ENCODE measurements around the gene CACNA1I.

The CACNA1I gene

DNA sequence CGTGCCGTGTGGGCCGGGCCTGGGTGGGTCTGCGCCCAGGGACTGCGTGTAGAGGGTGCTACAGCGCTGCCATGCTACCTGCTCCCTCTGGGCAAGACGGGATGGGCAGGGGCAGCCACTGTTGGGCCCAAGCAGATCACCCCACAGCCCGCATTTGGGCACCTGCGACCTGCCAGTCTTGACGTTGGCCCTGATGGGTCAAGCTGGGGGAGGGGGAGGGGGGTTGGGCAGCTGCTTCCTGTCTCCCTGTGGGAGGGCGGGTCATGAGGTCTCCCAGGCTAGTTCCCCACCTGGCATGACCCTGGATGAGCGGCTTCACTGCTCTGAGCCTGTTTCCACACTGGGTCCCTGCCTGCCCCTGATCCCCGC lies 35.2 kb upstream of the CACNA1I start:
- no peak for DNase-seq (ENCODE audit: extremely low read depth in 1 of 2, low read depth in 1 of 2)

DNA sequence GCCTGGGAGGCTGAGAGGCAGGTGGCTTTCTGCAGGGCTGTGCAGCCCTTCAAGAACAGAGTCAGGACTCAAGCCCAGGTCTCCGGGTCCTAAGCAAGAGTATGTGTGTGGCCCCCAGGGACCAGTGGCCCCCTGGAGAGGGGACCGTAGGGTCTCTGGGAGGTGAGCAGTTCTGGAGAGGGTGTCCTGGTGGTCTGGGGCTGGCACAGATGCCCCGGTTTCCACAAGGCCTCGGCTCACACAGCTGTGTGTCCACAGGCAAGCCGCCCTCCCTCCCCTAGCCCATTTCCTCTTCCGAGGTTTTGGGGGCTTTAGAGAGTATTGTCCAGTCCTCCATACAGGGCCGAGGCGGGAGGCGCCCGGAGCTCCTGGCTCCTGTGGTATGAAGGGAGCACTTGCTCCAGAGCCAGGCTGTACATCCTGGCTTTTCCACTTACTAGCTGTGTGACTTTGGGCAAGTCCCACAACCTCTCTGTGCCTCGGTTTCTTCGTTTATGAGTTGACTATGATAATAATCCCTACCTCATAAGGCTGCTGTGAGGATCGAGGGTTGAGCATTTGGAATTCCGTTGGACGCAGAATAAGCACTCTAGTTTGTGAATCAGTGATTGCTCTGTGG lies 34.6 kb upstream of the CACNA1I start:
- DNase-seq (ENCODE audit: extremely low read depth in 1 of 2, low read depth in 1 of 2), result no peak

DNA sequence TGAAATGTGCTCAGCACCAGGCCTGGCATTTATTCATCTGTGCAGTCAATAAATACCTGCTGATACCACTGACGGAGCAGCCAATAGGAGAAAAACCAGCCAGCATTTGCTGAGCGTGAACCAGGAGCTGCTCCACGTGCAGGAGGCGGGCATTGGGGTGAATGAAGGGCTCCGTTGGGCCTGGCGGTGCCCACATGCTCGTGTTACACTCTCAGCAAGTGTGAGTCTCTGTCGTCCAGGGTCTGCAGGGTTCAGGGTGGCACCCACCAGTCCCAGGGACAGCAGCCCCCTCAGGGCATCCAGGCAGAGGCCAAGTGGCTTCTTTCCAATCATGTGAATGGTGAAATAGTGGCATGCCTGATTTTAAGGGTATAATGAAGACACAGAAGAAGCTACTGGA lies 33.8 kb upstream of the CACNA1I start:
- DNase-seq (ENCODE audit: extremely low read depth in 1 of 2, low read depth in 1 of 2), result no peak

DNA sequence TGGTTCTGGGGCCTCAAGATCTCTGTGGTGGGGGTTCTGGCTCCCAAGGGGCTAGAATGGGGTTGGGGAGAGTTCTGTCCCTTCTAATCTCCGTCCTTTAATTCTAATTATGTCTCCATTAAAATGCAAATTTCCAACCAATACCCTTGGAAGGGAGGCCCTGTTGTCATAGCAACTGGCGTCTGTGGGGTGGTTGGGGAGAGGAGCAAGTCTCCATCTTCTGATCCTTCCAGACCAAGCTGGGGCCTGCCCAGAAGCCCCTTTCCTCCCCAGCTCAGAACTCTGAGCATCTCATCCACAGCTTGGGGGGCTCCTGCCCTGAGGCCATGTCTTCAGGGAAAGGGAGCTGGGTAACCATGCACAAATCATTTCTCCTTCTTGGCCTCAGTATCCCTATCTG lies 32.6 kb upstream of the CACNA1I start:
- no peak for DNase-seq (ENCODE audit: extremely low read depth in 1 of 2, low read depth in 1 of 2)

DNA sequence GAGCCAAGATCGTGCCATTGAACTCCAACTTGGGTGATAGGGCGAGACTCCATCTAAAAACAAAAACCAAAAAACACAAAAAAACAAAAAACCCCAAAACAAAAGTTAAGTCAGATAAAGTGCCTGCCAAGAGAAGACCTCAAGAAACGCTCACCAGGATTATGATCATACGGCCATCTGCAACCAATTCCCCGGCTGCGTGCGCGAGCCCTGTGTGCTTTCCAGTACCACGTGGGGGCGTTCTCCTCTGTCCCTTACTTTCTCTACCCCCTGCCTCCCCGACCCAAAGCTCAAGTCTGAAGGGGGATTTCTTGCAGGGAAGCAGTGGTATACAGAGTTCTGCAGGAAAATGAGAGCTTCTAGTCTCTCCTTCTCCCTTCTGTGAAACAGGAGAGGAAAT lies 27.5 kb upstream of the CACNA1I start:
- no peak for DNase-seq (ENCODE audit: extremely low read depth in 1 of 2, low read depth in 1 of 2)

DNA sequence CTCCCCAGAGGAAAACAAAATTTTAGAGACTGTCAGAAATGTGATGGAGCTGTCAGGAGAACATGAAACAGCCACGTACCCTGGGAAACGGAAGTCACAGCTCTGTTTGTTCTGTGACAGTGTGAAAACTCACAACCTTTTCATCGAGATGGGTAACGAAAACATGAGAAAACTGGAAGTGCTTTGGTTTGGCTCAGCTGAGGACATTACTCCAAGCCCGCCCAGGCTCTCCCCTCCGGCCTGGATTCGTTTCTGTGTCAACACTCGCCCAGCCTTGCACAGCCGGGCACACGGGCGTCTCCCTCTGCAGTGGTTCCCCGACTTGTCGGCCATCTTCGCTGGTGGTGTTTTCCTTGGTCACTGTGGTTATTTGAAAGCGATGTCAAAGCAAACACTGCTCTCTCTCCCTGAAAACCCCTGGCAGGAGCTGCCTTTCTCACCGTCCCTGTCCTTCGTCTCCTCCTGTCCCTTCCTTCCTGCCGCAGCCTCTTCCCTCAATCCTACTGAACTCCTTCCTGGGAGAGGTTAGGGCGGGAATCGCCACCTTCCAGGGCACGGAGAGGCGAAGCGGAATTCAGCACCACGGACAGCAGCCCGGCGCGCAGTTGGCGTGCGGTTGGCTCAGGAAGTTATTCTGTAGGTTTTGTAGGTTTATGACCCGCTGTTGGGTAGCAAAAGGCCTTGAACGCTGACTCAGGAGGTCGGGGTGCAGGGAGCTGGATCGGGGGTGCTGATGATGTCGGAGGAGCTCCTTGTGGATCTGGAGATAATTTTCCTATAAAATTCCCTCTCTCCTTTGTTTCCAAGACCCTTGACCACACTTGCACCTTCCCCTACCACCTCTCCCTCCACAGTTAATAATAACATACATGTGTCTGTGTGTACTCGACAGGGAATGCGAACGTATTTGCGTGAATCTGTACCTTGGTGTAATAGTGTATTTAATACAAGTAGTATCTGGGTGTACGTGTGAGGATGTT lies 24.9 kb upstream of the CACNA1I start:
- peak; percentile 33 to 64 for DNase-seq (ENCODE audit: extremely low read depth in 1 of 2, low read depth in 1 of 2)

DNA sequence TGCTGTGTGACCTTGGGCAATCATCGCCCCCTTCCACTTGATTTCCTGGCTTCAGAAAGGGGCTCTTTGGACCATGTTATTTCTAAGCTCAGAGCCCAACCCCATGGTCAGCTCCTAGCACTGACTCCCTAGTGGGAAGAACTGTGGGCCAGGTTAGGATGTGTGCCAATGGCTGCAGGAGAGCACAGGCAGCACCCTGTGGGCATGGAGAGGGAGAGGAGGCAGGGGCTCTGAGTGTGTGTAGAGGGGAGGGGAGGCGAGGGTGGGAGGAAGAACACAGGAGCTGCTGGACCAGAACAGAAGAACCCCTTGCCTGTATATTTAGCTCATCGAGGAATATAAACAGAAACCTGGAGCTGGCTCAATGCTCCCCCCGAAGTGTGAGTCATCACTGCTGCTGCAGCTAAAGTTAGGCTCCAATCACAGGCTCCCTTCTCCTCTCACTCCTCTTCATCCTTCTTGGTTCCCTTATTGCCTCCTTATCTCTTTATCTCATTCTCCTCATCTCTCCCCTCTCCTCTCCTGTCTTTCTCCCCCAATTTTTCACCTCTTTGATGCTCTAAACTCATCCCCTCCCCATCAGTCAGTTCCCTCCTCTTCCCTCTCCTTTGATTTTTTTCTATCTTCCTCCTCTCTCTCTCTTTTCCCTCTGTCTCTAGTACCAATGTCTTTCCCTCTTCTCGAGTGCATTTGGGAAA lies 23.5 kb upstream of the CACNA1I start:
- no peak for DNase-seq (ENCODE audit: extremely low read depth in 1 of 2, low read depth in 1 of 2)

DNA sequence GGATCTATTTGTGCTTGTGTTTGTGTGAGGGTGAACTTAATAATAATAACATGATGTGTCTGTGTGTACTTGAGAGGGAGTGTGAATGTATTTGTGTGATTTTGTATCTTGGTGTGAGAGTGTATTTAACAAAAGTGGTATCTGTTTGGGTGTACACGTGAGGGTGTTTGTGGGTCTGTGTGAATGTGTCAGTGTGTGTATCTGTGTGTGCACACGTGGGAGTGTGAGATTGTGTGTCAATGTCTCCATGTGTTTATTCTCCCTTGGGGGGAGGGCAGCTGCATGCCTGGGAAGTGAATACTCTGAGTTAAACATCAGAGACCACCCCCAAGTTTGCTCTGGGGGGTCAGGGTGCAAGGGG lies 23.0 kb upstream of the CACNA1I start:
- no peak for DNase-seq (ENCODE audit: extremely low read depth in 1 of 2, low read depth in 1 of 2)

DNA sequence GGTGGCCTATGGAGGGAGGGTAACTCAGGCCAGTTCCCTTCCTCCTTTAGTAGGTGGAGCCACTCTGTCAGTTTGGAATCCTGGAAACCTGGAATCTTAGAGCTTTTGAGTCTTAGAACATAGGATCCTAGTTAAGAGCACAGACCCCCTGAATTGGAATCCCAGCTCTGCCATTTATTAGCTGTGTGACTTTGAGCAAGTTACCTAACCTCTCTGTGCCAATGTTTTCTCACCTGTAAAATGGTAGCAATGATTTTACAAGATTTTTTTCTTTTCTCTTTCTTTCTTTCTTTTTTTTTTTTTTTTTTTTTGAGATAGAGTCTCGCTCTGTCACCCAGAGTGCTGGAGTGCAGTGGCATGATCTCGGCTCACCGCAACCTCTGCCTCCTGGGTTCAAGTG lies 17.1 kb upstream of the CACNA1I start:
- no peak for DNase-seq (ENCODE audit: extremely low read depth in 1 of 2, low read depth in 1 of 2)

DNA sequence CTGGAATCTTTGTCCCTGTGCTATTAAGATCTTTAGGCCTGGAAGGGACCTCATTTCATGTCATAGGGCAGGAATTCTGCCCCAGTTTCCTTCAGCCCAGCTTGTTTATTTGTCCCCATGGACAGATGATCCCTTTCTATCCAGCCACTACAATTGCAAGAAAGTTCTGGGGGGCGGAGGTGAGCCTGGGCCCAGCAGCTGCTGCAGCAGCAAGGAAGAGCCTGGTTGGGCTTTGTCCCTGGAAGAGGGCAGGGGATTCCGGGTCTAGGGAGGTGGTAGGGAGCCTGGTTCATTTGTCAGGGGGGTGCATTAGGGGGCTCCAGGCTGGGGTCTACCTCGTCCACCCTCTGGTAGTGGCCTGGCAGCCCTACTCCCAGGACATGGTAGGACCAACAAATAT lies 16.4 kb upstream of the CACNA1I start:
- no peak for DNase-seq (ENCODE audit: extremely low read depth in 1 of 2, low read depth in 1 of 2)

DNA sequence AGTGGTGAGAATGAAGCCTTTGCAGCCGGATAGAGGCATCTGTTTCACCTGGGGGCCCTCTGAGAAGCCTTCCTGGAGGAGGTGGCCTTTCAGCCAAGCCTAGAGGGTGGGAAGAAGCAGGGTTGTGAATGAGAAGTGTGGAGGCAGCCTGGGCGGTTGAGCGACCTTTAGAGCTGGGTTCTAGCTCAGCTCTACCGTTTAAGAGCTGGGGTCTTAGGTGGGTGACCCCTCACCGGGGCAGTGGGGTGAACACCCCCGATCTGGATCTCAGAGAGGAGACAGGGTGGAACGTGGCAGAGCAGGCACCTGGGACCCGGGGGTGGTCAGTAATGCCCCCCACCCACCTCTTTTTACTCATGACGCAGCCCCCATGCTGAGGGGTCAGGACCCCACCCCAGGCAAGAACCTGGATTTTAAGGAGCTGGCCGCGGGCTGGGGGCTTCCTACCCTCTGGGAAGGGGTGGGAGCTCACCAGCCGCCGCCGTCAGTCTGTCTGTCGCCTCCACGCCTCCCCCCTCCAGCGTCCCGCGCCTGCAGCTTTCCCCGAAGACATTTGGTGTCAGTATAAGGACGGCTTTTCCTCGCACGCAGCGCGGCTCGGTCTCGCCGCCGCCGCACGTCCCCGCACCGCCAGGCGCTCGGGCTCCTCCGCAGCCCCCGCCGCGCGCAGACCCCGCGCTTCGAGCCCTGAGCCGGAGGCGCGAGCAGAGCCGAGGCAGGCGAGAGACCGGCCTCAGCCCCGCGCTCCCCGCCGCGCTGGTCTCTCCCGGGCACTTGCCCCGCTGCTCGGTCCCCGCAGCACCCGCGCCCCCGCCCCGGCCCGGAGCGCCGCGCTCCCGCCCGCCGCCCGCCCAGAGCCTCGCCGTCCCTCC lies 13.3 kb upstream of the CACNA1I start:
- peak in 1 of 2 donors; percentile 13 for DNase-seq (ENCODE audit: extremely low read depth in 1 of 2, low read depth in 1 of 2)

DNA sequence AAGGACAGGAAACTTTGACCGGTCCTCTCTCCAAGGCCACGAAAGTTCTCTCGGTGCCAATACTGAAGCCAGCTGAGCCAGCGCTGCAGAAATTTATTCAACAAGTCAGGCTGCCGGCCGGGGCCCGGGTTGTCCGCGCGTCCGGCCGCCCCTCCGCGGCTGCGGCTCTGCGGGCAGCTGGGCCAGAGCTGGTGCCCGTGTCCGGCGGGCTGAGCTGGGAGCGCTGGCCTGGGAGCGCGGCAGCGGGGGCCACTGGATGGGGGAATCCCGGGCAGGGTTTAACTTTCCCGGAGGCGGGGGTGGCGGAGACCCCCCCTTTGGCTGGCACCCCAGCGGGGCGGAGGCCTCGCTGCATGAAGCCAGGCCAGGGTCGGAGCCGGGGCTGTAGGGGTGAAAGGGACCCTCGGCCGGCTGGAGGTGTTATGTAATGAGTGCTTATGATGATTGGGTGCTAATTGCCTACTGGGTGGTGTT lies 12.3 kb upstream of the CACNA1I start:
- no peak for DNase-seq (ENCODE audit: extremely low read depth in 1 of 2, low read depth in 1 of 2)

DNA sequence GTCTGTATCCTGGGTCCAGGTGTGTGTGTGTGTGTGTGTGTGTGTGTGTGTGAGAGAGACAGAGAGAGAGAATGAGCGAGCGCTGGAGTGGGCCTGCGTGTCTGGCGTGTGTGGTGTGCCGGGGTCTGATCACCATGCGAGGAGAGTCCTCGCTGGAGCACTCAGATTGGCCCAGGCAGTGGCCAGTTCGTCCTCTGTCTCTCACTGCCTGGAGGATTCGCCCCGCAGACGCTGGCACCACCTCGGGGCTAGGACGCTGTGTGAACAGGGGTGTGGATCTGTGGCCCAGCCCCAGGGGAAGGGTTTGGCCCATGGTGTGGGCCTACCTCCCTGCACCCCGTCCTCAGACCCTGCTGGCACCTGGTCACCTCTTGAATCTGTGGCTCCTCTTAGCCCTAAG lies 11.6 kb upstream of the CACNA1I start:
- DNase-seq (ENCODE audit: extremely low read depth in 1 of 2, low read depth in 1 of 2), result no peak

DNA sequence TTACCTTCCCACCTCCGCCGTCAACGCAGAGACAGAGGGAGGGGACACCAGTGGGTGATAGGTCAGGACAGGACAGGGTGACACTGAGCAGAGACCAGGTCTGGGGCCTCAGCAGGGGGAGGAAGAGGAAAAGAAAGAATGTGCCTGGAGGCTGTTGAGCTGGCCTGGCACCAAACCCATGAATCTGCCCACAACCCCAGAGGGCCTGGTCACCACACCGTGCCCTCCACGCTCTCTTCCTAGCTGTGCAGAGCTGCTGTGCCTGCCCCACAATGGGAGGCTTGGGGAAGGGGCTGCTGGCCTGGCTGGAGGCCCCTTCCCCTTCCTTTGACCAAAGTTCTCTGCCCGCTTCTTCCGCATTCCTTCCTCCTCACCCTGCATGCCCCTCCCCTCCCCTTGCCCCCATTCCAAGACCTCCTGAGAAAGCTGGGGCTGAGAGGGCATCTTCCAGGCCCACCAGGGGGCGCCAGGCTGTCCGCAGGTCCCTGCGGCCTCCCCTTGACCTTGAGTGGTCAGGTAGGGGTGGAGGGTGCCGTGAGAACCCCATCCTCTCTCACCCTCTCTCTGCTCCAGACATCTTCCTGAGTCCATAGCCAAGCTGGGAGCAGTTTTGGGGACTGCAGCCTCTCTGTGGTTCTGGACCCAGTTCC lies 11.0 kb upstream of the CACNA1I start:
- DNase-seq (ENCODE audit: extremely low read depth in 1 of 2, low read depth in 1 of 2), result no peak

DNA sequence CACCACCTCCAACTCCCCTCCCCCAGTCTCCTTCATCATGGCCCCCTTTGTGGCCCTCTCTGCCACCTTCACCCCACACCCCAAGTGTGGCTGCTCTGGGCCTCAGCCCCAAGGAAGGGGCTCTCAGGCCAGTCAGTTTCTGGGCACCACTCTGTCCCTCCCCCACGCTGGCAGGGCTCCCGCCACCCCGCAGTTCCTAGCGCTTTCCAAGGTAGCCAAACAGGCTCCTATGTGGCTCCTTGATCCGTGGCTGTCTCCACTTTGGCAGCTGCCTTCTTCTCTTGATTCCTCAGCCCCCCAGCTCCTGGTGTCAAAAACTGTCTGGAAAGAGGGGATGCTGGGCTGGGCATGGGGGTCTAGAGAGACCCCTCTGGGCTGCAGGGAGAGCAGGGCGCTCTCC lies 10.4 kb upstream of the CACNA1I start:
- DNase-seq (ENCODE audit: extremely low read depth in 1 of 2, low read depth in 1 of 2), result no peak

DNA sequence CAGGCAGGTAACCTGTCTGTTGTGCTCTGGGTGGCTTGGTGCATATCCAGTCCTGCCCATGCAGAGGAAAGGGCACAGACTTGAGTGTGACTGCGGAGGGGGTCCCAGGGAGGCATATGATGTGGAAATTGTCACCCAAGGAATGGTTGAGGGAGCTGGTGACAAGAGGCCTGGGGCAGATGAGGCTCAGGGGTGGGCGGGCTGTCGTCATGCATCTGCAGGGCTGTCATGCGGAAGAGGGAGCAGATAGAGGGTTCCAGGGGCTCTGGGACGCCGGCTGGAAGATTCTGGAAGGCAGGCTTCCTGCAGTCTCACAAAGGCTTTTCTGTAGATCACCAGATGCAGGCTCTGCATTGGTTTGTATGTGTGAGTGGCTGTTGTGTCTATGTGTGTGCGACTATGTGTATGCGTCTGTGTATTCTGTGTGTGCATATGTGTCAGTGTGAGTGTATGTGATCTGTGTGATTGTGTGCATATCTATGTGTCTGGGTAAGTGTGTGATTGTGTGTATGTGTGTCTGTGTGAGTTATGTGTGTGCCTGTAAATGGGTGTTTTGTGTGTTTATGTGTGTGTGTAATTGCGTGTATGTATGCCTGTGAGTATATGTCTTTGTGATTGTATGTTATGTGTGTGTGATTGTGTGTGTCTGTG lies 7.6 kb upstream of the CACNA1I start:
- DNase-seq (ENCODE audit: extremely low read depth in 1 of 2, low read depth in 1 of 2), result no peak

DNA sequence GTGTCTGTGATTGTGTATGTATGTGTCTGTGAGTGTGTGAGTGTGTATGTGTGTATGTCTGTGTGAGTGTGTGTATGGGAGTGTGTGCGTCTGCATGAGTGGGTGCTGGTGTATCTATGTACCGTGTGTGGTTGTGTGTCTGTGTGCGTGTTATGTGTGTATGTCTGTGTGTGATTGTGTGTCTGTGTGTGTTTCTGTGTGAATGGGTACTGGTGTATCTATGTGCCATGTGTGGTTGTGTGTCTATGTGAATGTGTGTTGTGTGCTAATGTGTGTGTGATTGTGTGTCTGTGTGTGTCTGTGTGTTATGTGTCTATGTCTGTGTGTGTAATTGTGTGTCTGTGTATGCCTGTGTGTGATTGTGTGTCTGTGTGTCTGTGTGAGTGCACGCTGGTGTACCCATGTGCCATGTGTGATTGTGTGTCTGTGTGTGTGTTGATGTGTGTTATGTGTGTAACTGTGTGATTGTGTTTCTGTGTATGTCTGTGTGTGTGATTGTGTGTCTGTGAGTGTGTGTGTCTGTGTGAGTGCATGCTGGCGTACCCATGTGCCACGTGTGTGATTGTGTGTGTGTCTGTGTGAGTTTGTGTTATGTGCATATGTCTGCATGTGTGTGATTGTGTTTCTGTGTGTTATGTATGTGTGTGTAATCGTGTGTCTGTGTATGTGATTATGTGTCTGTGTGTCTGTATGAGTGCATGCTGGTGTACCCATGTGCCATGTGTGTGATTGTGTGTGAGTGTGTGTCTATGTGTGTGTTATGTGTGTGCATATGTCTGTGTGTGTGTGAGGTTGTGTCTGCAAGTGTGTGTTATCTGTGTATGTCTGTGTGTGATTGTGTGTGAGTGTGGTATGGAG lies 6.8 kb upstream of the CACNA1I start:
- no peak for DNase-seq (ENCODE audit: extremely low read depth in 1 of 2, low read depth in 1 of 2)

DNA sequence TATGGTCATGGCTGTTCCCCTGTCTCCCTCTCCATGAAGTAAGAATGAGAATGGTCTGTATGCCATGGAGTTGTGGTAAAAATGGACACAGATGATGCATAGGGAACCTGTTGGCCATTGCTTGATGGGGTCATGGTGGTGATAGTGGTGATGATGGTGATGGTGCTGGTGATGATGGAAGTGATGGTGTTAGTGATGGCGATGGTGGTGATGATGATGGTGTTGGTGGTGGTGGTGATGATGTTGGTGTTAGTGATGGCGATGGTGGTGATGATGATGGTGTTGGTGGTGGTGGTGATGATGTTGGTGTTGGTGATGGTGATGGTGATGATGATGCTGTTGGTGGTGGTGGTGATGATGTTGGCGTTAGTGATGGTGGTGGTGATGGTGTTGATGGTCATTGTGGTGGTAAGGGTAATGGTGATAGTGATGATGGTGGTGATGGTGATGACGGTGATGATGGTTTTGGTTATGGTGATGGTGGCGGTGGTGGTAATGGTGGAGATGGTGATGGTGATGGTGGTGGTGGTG lies 5.1 kb upstream of the CACNA1I start:
- no peak for DNase-seq (ENCODE audit: extremely low read depth in 1 of 2, low read depth in 1 of 2)
